Measurements from ENCODE around the gene DEDD2.
A peak's percentile ranks its signal among the peaks of the same experiment; 100 is the strongest.

Gene DEDD2

DNA sequence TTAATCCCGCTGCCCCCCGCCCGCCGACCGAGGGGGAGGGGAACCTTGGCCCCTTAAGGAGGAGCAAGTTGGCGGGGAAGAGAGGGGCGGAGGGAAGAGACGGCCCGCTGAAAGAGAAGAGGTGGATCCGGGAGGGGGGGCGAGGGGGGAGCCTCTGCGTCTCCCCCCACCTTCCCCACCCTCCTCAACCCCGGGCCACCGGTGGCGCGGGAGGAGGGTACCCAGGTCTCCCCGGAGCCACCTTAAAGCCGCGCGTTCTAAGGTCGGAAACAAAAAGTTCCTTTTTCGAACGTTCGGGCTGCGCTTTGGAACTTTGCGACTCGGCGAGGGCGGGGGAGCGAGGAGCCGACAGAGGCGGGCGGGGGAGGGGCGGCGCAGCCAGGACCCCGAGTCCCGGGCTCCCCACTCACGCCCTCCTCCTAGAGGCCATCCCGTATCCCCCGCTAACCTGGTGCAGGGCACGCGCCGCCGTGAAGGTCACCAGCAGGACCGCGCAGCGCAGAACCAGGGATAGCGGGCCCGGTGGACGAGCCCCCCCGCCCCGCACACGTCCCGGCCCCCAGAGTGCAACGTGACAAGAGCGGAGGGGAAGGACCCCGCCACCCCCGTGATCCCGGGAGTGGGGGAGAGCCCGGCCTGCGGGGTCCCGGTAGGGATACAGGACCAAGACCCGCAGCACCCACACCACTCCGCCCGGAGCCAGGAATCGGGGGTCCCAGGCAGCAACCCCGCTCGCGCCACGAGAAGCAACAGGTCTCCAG lies 36.8 kb upstream of the DEDD2 start:
- TF ChIP-seq, protein P1, sequence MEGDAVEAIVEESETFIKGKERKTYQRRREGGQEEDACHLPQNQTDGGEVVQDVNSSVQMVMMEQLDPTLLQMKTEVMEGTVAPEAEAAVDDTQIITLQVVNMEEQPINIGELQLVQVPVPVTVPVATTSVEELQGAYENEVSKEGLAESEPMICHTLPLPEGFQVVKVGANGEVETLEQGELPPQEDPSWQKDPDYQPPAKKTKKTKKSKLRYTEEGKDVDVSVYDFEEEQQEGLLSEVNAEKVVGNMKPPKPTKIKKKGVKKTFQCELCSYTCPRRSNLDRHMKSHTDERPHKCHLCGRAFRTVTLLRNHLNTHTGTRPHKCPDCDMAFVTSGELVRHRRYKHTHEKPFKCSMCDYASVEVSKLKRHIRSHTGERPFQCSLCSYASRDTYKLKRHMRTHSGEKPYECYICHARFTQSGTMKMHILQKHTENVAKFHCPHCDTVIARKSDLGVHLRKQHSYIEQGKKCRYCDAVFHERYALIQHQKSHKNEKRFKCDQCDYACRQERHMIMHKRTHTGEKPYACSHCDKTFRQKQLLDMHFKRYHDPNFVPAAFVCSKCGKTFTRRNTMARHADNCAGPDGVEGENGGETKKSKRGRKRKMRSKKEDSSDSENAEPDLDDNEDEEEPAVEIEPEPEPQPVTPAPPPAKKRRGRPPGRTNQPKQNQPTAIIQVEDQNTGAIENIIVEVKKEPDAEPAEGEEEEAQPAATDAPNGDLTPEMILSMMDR (conservative IDR thresholded peaks at IDR 0.05; ENCODE audit: low read depth, low read length) = no peak
- H3K4me3 ChIP-seq (ENCODE audit: low read depth, low read length) = peak overlapping the region; percentile 94
- DNase-seq (ENCODE audit: low read depth) = peak; percentile 63

DNA sequence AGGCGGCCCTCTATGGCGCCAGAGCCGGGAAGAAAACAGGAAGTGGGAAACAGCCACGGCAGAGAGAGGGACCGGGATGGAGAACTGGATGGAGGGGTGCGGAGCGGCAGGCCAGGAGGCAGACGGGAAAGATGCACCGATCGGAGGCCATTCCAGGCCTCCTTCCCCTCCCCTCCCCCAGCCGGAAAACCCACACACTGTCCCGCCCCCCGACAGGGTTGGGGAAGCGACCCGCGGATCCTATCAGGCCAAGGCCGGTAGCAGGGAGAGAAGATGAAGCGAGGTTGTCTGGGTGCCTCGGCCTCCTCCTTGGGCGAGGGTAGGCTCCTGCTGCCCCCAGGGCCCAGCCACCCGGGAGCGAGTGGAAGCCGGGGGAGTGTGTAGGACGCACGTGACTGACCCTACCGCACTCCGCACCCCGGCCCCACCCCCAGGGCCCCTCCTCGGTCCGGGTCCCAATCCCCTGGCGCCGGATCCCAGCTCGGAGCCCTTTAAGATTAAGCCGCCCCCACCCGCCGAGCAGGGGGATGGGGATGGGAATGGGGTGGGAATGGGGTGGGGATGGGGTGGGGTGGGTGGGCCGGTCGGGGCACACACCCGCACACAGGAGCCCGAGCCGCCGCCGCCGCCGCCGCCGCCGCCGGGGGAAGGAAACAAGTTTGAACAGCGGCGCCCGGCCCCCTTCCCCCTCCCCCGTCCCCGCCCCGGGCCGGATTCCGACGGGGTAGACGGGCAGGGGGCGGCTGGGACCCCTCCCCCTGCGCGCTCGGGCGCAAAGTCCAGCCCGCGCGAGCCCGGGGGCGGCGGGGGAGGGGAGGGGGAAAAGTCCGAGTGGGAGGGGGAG lies 36.0 kb upstream of the DEDD2 start:
- peak; percentile 36 for DNase-seq (ENCODE audit: low read depth)
- peak overlapping the region; percentile 94 for H3K4me3 ChIP-seq (ENCODE audit: low read depth, low read length)
- TF ChIP-seq, protein P1 (conservative IDR thresholded peaks at IDR 0.05; ENCODE audit: low read depth, low read length) = no peak

DNA sequence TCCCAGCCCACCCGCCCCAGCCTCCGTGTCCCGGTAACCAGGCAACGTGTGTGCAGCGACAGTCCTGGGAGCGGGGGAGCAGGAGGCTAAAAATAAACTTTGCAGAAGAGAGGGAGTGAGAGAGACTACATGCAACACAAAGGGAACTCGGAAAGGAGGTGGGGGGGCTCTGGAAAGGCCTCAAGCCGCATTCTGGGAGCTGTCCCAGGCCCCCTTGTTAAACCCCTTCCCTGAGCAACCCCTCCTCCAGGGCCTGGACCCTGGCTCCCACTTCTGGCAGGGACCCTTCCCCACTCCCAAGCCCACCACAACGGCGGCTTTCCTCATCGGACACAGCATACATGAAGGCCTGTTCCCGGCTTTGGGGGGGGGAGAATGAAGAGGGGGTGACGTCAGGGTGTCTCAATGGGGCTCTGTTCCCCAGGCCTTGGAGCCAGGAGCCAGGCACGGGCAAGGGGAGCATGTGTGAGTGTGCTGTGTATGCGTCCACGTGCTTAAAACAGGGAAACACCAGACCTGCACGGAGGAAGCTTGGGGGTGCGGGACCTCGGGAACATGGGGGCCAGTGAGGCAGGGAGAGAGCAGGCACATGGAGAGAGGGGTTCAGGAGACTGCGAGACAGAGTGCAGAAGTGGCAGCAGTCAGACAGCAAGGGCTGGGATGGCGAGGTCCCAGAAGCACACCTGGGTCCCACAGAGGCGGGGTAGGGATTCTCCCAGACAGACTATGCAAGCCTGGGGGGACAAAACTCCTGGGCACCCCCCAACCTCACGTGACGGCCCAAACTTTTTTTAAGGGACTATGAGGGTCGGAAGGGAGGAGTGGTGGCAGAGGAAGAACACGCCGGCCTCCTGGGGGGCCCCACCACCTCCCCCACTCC lies 35.1 kb upstream of the DEDD2 start:
- H3K4me3 ChIP-seq (ENCODE audit: low read depth, low read length) = peak overlapping the region; percentile 94

DNA sequence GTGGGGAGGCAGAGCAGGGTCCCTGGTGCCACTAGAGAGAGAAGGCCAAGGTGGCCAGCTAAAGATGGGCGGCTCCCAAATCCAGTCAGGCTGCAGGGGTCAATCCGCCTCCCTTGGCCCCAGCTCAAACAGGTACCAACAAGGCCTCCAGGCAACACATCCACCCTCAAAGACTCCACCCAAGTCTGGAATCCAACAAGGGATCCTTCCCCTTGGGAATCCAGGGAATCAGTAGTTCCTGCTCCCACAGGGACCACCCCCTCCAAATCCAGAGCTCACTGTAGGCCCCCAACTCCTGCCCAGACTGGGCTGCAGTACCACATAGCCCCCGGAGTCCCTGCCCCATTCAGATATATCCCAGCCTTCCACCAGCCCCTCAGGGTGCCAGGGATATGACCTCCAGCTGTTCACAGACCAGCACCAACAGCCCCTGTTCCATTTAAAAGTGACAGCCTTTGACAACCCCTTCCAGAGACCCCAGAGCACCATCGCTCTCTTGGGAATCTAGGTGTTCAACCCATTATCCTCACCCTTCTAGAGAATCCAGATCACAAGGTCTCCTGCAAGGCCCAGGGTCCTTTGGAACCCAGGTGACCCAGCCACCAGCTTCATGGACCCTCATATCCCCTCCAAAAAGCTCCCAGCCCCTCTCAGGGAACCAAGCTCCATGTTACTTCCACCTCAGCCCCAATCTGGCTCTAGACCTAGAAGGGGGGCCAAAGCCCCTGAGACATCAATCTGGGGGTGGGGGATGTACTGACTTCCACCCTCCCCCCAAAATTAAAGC lies 34.3 kb upstream of the DEDD2 start:
- TF ChIP-seq, protein P1 (conservative IDR thresholded peaks at IDR 0.05; ENCODE audit: low read depth, low read length) = no peak
- no peak for DNase-seq (ENCODE audit: low read depth)
- H3K4me3 ChIP-seq (ENCODE audit: low read depth, low read length) = peak overlapping the region; percentile 94

More for the DNA sequence above, 35.1 kb upstream of the DEDD2 start:
- TF ChIP-seq, protein P1 (conservative IDR thresholded peaks at IDR 0.05; ENCODE audit: low read depth, low read length) = no peak
- peak; percentile 55 for DNase-seq (ENCODE audit: low read depth)

DNA sequence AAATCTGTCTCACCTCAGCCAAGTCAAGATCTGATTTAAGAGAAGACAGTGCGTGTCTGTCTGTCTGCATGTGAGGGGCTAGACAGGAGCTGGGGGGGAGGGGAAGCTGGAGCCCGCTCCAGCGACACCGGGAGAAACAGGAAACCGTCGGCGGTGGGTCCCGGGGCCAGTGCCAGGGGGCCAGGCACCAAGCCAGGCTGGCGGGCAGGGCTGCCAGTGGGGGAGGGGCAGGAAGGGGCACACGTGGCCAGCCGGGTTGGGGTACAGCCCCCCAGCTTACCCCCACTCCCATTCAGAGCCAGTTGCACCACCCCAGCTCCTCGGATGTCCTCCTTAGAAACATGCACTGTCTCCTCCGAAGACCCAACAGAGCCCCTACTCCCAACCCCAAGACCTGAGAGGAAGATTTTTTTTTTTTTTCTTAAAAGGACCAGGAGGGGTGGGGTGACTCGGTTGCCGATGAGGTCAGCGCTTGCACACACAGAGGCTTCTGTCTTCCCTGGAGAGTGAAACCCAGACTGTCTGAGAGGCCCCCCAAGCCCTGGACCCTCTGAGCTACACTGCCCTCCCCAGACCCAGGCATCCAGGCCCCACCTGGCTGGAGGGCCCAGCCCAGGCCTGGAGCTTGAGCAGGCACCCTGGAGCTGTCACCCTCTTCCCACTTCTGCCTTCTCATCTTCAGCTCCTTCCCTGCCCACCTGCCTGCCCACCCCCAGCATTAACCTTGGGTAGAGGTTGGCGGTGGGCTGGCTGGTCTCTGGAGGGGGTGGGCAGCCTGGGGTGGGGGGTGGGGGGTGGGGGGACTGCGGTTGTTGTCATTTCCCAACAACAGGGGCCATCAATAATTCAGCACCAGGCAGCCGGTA lies 33.4 kb upstream of the DEDD2 start:
- no peak for DNase-seq (ENCODE audit: low read depth)
- no peak overlapping the region for H3K4me3 ChIP-seq (ENCODE audit: low read depth, low read length)
- TF ChIP-seq, protein P1 (conservative IDR thresholded peaks at IDR 0.05; ENCODE audit: low read depth, low read length) = no peak

Measured in choroid plexus epithelial cell (primary cell).